GM23338 (cell line): ENCODE results near the gene MORN3. TPM values are rescaled to one million over a fixed set of nuclear protein-coding genes. Genes with fewer than 3 reads are reported as not detected.

ENCODE experiments used
- ATAC-seq: fragments of 200-7000 bp; cut with Tn5 transposase; 3 replicates; pipeline ENCODE4 v1.9.1; 2020
- DNase-seq: peaks from one replicate; pipeline ENCODE4 v3.0.0-alpha.2; 2015; ENCODE audit warnings: low spot score
- H2AFZ ChIP-seq: fragments of 200-600 bp; sonication (generic); 2 replicates; pipeline ENCODE4 v1.8.0; 2016; ENCODE audit warnings: antibody characterized with exemption, mild to moderate bottlenecking, moderate library complexity
- H3F3A ChIP-seq: fragments of 200-600 bp; sonication (generic); replicated peaks from 2 replicates; pipeline ENCODE4 v1.8.0; 2017; ENCODE audit warnings: antibody characterized with exemption, mixed run types, low read depth
- H3K27ac ChIP-seq: fragments of 200-600 bp; sonication (generic); 2 replicates; pipeline ENCODE4 v1.6.1; 2016; ENCODE audit warnings: low read depth
- H3K27me3 ChIP-seq: fragments of 200-600 bp; sonication (generic); 2 replicates; pipeline ENCODE4 v1.8.0; 2016; ENCODE audit warnings: mild to moderate bottlenecking, mixed run types, moderate library complexity; ENCODE audit not compliant: insufficient read depth
- H3K36me3 ChIP-seq: fragments of 200-600 bp; sonication (generic); 2 replicates; pipeline ENCODE4 v1.8.0; 2016; ENCODE audit warnings: mild to moderate bottlenecking; ENCODE audit not compliant: insufficient read depth
- H3K4me1 ChIP-seq: fragments of 200-600 bp; sonication (generic); 2 replicates; pipeline ENCODE4 v1.8.0; 2016; ENCODE audit warnings: mild to moderate bottlenecking, moderate library complexity; ENCODE audit not compliant: insufficient read depth
- H3K4me2 ChIP-seq: fragments of 200-600 bp; sonication (generic); 2 replicates; pipeline ENCODE4 v1.7.1; 2017; ENCODE audit warnings: mixed run types
- H3K4me3 ChIP-seq: fragments of 200-600 bp; sonication (generic); 2 replicates; pipeline ENCODE4 v1.6.1; 2016; ENCODE audit warnings: mixed run types
- H3K79me2 ChIP-seq: fragments of 200-600 bp; sonication (generic); replicated peaks from 2 replicates; pipeline ENCODE4 v1.8.0; 2017; ENCODE audit warnings: mild to moderate bottlenecking; ENCODE audit not compliant: insufficient read depth
- H3K9me2 ChIP-seq: fragments of 200-600 bp; sonication (generic); 2 replicates; pipeline ENCODE4 v1.8.0; 2017; ENCODE audit not compliant: insufficient read depth
- H4K20me1 ChIP-seq: fragments of 200-600 bp; sonication (generic); replicated peaks from 2 replicates; pipeline ENCODE4 v1.8.0; 2017; ENCODE audit warnings: mild to moderate bottlenecking; ENCODE audit not compliant: insufficient read depth
- H3K27ac Mint-ChIP-seq: 2 replicates; pipeline ENCODE4 v1.8.0; 2020; ENCODE audit warnings: inconsistent platforms, mild to moderate bottlenecking, moderate library complexity, mixed read lengths
- H3K27me3 Mint-ChIP-seq: 3 replicates; pipeline ENCODE4 v1.8.0; 2022; ENCODE audit warnings: low read depth, mild to moderate bottlenecking, moderate library complexity, mixed read lengths, inconsistent platforms; ENCODE audit not compliant: insufficient read depth, poor library complexity
- H3K36me3 Mint-ChIP-seq: 3 replicates; pipeline ENCODE4 v1.8.0; 2021; ENCODE audit warnings: low read depth, mild to moderate bottlenecking, inconsistent platforms, moderate library complexity, mixed read lengths
- H3K4me1 Mint-ChIP-seq: 3 replicates; pipeline ENCODE4 v1.8.0; 2020; ENCODE audit warnings: mild to moderate bottlenecking, inconsistent platforms, mixed read lengths
- H3K4me3 Mint-ChIP-seq: 3 replicates; pipeline ENCODE4 v1.8.0; 2021; ENCODE audit warnings: moderate library complexity, mild to moderate bottlenecking, inconsistent platforms, mixed read lengths
- H3K9me3 Mint-ChIP-seq: 3 replicates; pipeline ENCODE4 v1.8.0; 2020; ENCODE audit warnings: moderate library complexity, mild to moderate bottlenecking, inconsistent platforms, mixed read lengths
- CTCF ChIP-seq, 2 experiments: fragments of 200-600 bp in 1 of 2; sonication (generic) in 1 of 2; conservative IDR thresholded peaks; 2 replicates each; pipeline versions ENCODE4 v1.5.1 to v1.6.1; 2016 to 2017; ENCODE audit warnings: antibody characterized with exemption in 2 of 2, low read depth in 2 of 2, mild to moderate bottlenecking in 2 of 2, moderate library complexity in 1 of 2
- EZH2 ChIP-seq: fragments of 200-600 bp; sonication (generic); IDR thresholded peaks from one replicate; pipeline ENCODE4 v1.8.0; 2017; ENCODE audit warnings: antibody characterized with exemption, mild to moderate bottlenecking, low read depth; ENCODE audit not compliant: unreplicated experiment
- EZH2phosphoT487 ChIP-seq: fragments of 200-600 bp; sonication (generic); IDR thresholded peaks from one replicate; pipeline ENCODE4 v1.8.1; 2018; ENCODE audit warnings: antibody characterized with exemption; ENCODE audit not compliant: unreplicated experiment
- STAT1 ChIP-seq: IDR thresholded peaks from one replicate; pipeline ENCODE4 v1.6.1; 2016; ENCODE audit warnings: antibody characterized with exemption; ENCODE audit not compliant: unreplicated experiment
- ZNF462 ChIP-seq: fragments of 250-450 bp; sonication (Bioruptor Pico); IDR thresholded peaks from 2 replicates; pipeline ENCODE4 v1.5.0; 2020; ENCODE audit warnings: mild to moderate bottlenecking, moderate library complexity
- polyA plus RNA-seq: library from polyadenylated mRNA; unstranded; fragments of >200 nt; fragmentation: Nextera tagmentation; extraction: Ambion mirVana; gene quantifications from 2 replicates; pipeline ENCODE4 v1.2.1, GENCODE V29; 2016
- total RNA-seq: library from RNA; depleted of rRNA; stranded (reverse); fragments of >200 nt; shearing (Covaris generic); gene quantifications from 2 replicates; pipeline ENCODE4 v1.2.3, GENCODE V29; 2014

The MORN3 gene
- total and polyA plus RNA-seq, 2 experiments from 2014 or later = 0.14 to 0.36 TPM

- Mint-ChIP-seq H3K27ac (peak overlapping the region; percentile 51; the same call in 1 of the 2 replicates), H3K4me3 (no peak overlapping the region), H3K4me1 (peaks cover 21% of the 10 kb centered on the region), H3K27me3 (peaks cover 6% of the 10 kb centered on the region), H3K36me3 (no peaks in the 10 kb centered on the region; the same call in 2 of the 3 replicates), H3K9me3 (no peaks in the 10 kb centered on the region; the same call in 2 of the 3 replicates)
- Histone ChIP-seq H3K79me2 (no peaks in the 10 kb centered on the region), H3K27me3 (no peaks in the 10 kb centered on the region), H3K27ac (peak overlapping the region; percentile 16; the same call in 1 of the 2 replicates), H3K4me2 (no peak overlapping the region), H3K4me3 (no peak overlapping the region), H3F3A (0 out of 2 replicates have a peak, but pooled peaks cover 7% of the 10 kb centered on the region), H3K4me1 (0 out of 2 replicates have a peak, but pooled peaks cover 4% of the 10 kb centered on the region), H3K9me2 (no peaks in the 10 kb centered on the region), H2AFZ (no peak overlapping the region; the same call in 1 of the 2 replicates), H3K36me3 (no peaks in the 10 kb centered on the region), H4K20me1 (no peaks in the 10 kb centered on the region)
- TF ChIP-seq ZNF462 (CRISPR knock-in tag) (no peak), EZH2 (no peak), STAT1 (no peak), EZH2phosphoT487 (no peak), CTCF (conservative IDR thresholded peaks at IDR 0.05; ENCODE audit: low read depth in 2 of 2) (no peak)
- DNase-seq = no peak
- ATAC-seq = no peak
Measured at GRCh38 chr12:121678305-121678704, 8.9 kb upstream of the MORN3 start.
